Activated CD4-positive, alpha-beta T cell treated with anti-CD3 and anti-CD28 coated beads for 4 hours (primary cell): ENCODE measurements around the gene ITCH.

Source experiments
- DNase-seq, 2 donors: peaks; one replicate each; pipeline ENCODE4 v3.0.0-alpha.2; 2020

The ITCH gene

DNA sequence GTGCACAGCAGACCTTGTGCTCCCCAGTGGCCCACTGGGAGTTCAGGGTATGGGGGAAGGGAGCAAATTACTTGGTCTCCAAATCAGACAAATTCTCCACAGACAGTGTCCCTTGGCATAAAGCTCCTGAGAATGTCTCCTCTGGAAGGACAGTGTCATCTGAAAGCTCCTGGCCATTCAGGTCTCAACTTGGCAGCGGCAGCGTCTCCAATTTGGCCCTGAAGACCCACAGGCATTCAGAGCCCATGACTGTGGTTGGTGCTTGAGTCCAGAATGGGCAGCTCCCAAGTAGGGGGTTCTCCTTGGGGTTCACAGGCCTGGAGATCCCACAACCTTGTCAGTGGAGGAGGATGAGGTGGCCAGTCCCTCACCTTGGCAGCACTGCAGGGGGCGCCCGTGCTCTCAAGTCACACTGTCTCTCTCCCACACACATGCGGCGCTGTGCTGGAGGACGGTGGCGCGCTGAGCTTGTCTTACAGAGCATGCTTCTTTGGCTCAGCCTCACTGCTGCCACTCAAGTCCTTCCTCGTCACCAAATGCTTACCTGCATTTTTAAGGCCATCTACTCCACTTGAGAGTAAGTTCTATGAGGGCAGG, 173.8 kb downstream of the ITCH start:
- peak; percentile 52 to 56 for DNase-seq

DNA sequence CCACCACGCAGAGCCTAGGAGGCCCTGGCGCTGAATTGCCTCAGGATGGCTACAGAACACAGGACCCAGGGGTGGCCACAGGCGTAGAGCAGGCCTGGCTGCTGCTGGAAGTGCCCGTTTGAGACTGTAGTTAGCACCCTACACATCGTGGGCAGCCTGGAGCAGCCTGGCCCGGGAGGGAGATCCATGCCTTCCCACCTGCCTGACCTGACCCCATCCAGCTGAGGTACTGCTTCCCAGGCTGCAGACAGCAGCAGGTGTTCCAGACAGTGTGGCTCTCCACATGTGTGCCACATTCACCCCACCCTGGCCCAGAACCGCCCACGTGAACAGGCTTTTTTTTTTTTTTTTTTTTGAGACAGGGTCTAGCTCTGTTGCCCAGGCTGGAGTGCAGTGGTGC, 174.6 kb downstream of the ITCH start:
- no peak for DNase-seq

DNA sequence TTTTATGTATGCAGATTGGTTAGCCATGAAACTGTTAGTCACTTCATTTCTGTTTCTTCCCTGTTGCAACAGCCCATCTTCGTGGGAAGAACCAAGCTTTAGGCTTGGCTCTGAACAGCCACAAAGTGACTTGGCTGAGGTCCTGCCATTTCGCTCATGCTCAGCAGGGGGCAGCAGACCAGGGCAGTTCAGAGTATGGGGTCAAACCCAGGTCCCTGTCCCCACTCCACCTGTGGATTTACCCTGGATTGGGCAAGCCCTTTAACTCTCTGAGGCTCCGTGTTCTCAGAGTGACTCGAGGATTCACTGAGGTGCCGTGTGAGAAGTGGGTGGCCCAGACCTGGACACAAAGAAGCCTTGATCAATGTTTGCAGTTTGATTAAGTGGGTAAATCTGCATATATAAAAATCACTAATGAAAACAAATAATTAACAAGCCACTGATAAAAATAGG, 175.6 kb downstream of the ITCH start:
- peak; percentile 32 to 58 for DNase-seq

DNA sequence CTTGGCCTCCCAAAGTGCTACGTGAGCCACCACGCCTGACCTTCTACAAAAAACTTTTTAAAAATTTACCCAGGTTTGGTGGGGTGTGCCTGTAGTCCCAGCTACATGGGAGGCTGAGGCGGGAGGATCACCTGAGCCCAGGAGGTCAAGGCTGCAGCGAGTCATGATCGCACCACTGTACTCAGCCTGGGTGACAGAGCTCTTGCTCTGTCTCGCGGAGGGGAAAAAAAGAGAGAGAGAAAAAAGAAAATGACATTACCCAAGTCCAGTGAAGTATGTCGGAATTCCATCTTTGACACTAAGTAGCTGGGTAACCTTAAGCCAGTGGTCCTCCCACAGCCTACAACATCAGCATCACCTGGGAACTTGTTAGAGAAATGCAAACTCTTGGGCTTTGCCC, 176.7 kb downstream of the ITCH start:
- DNase-seq: no peak

DNA sequence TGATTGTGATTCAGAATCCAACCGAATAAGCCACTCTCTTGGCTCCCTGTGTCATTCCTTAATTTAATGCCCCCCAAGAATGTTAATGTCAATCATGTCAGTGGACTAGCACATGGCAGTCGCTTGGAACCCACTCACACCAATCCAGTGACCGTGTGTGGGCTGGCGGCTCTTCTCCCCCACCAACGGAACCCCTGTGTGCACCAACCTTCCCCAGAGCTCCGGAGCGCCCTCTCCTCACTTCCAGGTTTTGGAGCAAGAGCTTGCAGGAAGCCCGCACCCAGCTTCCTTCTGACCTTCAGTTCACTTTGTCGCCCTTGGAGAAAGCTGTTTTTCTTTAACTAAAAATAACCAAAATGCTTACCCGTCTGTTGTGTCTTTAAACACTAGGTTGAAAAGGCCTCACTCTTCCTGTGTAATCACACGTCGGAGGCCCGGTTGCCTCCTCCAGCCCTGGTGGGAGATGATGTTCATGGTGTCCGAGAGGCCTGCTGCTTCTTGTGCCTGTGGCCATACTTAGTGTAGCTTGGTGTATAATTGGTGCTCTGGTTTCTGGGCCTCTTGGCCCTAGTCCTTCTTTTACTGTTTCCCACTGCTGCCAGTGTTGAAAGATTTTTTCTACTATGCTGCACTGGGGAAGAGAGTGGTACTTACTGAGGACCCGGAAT, 177.7 kb downstream of the ITCH start:
- DNase-seq: no peak

- peak; percentile 29 to 45 for DNase-seq
Observed at GRCh38 chr20:34541264-34541901, 178.3 kb downstream of the ITCH start.

GRCh38 chr20:34541917-34542316, 178.8 kb downstream of the ITCH start:
- DNase-seq: no peak

DNA sequence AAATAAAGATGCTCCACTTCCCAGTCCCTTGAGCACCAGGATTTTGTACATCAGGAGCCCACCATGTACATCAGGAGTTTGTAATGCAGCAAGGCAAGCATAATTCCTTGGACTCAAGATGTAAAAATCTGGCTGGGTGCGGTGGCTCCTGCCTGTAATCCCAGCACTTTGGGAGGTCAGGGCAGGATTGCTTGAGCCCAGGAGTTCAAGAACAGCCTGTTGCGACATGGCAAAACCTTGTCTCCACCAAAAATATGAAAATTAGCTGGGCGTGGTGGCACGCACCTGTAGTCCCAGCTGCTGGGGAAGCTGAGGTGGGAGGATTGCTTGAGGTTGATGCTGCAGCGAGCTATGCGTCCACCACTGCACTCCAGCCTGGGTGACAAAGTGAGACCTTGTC, 179.4 kb downstream of the ITCH start:
- DNase-seq: no peak

- no peak for DNase-seq
Observed at GRCh38 chr20:34543463-34544056, 180.5 kb downstream of the ITCH start.

- DNase-seq: peak in 1 of 2 donors; percentile 15
Observed at GRCh38 chr20:34544109-34544796, 181.2 kb downstream of the ITCH start.

- no peak for DNase-seq
Observed at GRCh38 chr20:34546751-34547181, 183.7 kb downstream of the ITCH start.

GRCh38 chr20:34547844-34548613, 185.0 kb downstream of the ITCH start:
- no peak for DNase-seq

DNA sequence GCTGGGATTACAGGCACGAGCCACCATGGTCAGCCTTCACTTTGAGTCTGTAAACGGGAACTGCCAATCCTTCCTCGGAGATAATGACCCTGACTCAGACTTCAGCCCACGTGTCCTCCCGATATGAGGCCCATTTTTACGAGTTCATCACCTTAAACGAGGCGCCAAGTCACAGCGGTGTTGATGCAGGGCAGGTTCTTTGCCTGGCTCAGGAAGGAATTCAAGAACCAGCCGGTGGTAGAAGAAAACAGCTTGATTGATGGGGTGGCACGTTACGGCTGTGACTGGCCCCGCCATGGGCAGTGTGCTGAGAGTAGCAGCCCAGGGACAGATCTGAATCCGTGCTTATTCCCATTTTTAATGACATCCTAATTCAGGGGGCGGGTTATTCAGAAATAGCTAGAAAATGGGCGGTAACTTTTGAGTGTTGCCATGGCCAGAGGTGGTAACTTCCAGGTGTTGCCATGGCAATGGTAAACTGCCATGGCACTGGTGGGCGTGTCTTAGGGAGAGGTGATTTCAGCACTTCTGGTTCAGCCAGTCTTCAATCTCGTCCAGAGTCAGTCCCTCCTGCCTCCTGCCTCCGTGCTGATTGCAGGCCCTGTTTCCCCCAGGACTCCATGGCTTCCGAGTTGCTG, 186.3 kb downstream of the ITCH start:
- DNase-seq: no peak

GRCh38 chr20:34549929-34550305, 186.8 kb downstream of the ITCH start:
- DNase-seq: no peak

- DNase-seq: no peak
Observed at GRCh38 chr20:34552569-34552968, 189.5 kb downstream of the ITCH start.

GRCh38 chr20:34553366-34553867, 190.3 kb downstream of the ITCH start:
- no peak for DNase-seq

GRCh38 chr20:34557936-34558319, 194.9 kb downstream of the ITCH start:
- no peak for DNase-seq

GRCh38 chr20:34558320-34559218, 195.5 kb downstream of the ITCH start, which contains the start of gene MAP1LC3A:
Gene MAP1LC3A, plus strand, starts transcription at chr20:34558718. Its CDS starts 151 bp downstream, at chr20:34558869.
- peak; percentile 92 to 94 for DNase-seq

GRCh38 chr20:34559311-34560140, 196.5 kb downstream of the ITCH start:
- no peak for DNase-seq

GRCh38 chr20:34560141-34560523, 197.1 kb downstream of the ITCH start:
- DNase-seq: no peak
